Measurements from ENCODE around the gene ZRANB3. TPM values are rescaled to one million over a fixed set of nuclear protein-coding genes. Genes with fewer than 3 reads are reported as not detected.

ZRANB3 gene
- total and polyA plus RNA-seq, 2 of the 13 experiments (the other 11 are each of a cell fraction or from before 2014, with no cell fraction given), result 5.8 to 25.2 TPM

GRCh38 chr2:135187270-135187669 is 343.7 kb downstream of the ZRANB3 start:
- ATAC-seq, result no peak
- H4K20me1 ChIP-seq (ENCODE audit: insufficient read depth, low read length), result no peaks in the 10 kb centered on the region
- no TSS peak for BruUV-seq (replicated peaks)
- FAIRE-seq, result no peak
- DNase-seq (ENCODE audit: low spot score), result no peak
- H2AFZ ChIP-seq (ENCODE audit: low read length), result no peak overlapping the region
- no peaks in the 10 kb centered on the region for H3K27me3 ChIP-seq (ENCODE audit: control insufficient read depth in 1 of 2, insufficient read depth in 2 of 2, low read length in 2 of 2)
- no peak overlapping the region for H3K9ac ChIP-seq (ENCODE audit: insufficient read depth, low read depth, low read length)
- H3K27ac ChIP-seq (ENCODE audit: extremely low read length, insufficient read depth, low read length), result no peak overlapping the region
- no peak overlapping the region for H3K4me2 ChIP-seq (ENCODE audit: low read depth, low read length)
- intact Hi-C loops (cut with micrococcal nuclease; ENCODE audit: unreplicated experiment), result no loop called here
- no peaks in the 10 kb centered on the region; the same call in 1 of the 2 replicates for H3K9me3 ChIP-seq (ENCODE audit: low read length)
- no peak for TF ChIP-seq TRIM22 (IDR thresholded peaks at IDR 0.05)
- peak; percentile 50 for TF ChIP-seq RBM22 (optimal IDR thresholded peaks at IDR 0.05; ENCODE audit: low read length)
- in situ Hi-C loops (cut with HindIII; ENCODE audit: extremely low pct_ligation_motif_present, low pct_unique_long_range_greater_than_20kb), result no loop called here
- no peak overlapping the region for H3K4me3 ChIP-seq (replicated peaks in 1 of 3; ENCODE audit: insufficient read depth in 1 of 3, low read depth in 2 of 3, low read length in 3 of 3)
- ChIA-PET CTCF (ENCODE audit: low intra/inter-chr PET ratio, low total read pairs) (no interaction called here), POLR2A (no interaction called here)
- no peaks in the 10 kb centered on the region; a peak in 1 of 5 replicates for H3K36me3 ChIP-seq (replicated peaks in 1 of 2; ENCODE audit: control insufficient read depth in 1 of 2, insufficient read depth in 2 of 2, low read length in 2 of 2)
- H3K4me1 ChIP-seq (ENCODE audit: insufficient read depth, low read length), result no peaks in the 10 kb centered on the region
- 95% methylated on average over 3 of the region's 3 CpGs for WGBS (ENCODE audit: low lambda C conversion rate)
- H3K79me2 ChIP-seq (ENCODE audit: insufficient read depth, low read length), result no peaks in the 10 kb centered on the region

GRCh38 chr2:135186054-135186453 is 345.0 kb downstream of the ZRANB3 start:
- Histone ChIP-seq H3K79me2 (ENCODE audit: insufficient read depth, low read length) (no peaks in the 10 kb centered on the region), H2AFZ (ENCODE audit: low read length) (no peak overlapping the region), H3K9me3 (ENCODE audit: low read length) (no peaks in the 10 kb centered on the region; the same call in 1 of the 2 replicates), H3K4me3 (replicated peaks in 1 of 3; ENCODE audit: insufficient read depth in 1 of 3, low read depth in 2 of 3, low read length in 3 of 3) (no peak overlapping the region), H3K9ac (ENCODE audit: insufficient read depth, low read depth, low read length) (no peak overlapping the region), H3K36me3 (replicated peaks in 1 of 2; ENCODE audit: control insufficient read depth in 1 of 2, insufficient read depth in 2 of 2, low read length in 2 of 2) (no peaks in the 10 kb centered on the region), H3K4me1 (ENCODE audit: insufficient read depth, low read length) (no peaks in the 10 kb centered on the region), H3K27ac (ENCODE audit: extremely low read length, insufficient read depth, low read length) (no peak overlapping the region), H3K4me2 (ENCODE audit: low read depth, low read length) (no peak overlapping the region), H3K27me3 (ENCODE audit: control insufficient read depth in 1 of 2, insufficient read depth in 2 of 2, low read length in 2 of 2) (no peaks in the 10 kb centered on the region), H4K20me1 (ENCODE audit: insufficient read depth, low read length) (no peaks in the 10 kb centered on the region)
- BruUV-seq (replicated peaks), result no TSS peak
- in situ Hi-C loops (cut with HindIII; ENCODE audit: extremely low pct_ligation_motif_present, low pct_unique_long_range_greater_than_20kb), result no loop called here
- no peak; the same call in 2 of the 3 replicates for ATAC-seq
- WGBS (ENCODE audit: low lambda C conversion rate), result 97% methylated on average over 5 of the region's 5 CpGs
- no peak for FAIRE-seq
- TF ChIP-seq CBX1 (IDR thresholded peaks at IDR 0.05; ENCODE audit: low read depth) (no peak), RXRA (CRISPR knock-in tag; IDR thresholded peaks at IDR 0.05) (no peak), GTF3A (CRISPR knock-in tag; conservative IDR thresholded peaks at IDR 0.05) (no peak), ZSCAN22 (CRISPR knock-in tag; IDR thresholded peaks at IDR 0.05) (no peak), ETV5 (CRISPR knock-in tag; IDR thresholded peaks at IDR 0.05; ENCODE audit: borderline replicate concordance) (no peak), ZNF460 (CRISPR knock-in tag; IDR thresholded peaks at IDR 0.05; ENCODE audit: borderline replicate concordance) (no peak), RFX3 (CRISPR knock-in tag; IDR thresholded peaks at IDR 0.05) (no peak), ZNF282 (IDR thresholded peaks at IDR 0.05; ENCODE audit: partially characterized antibody) (no peak), ZNF513 (CRISPR knock-in tag; conservative IDR thresholded peaks at IDR 0.05) (no peak), ZNF354B (CRISPR knock-in tag; IDR thresholded peaks at IDR 0.05) (no peak), NCOA5 (CRISPR knock-in tag; IDR thresholded peaks at IDR 0.05) (no peak), TCF12 (IDR thresholded peaks at IDR 0.05) (no peak), TCF12 (CRISPR knock-in tag; IDR thresholded peaks at IDR 0.05) (no peak), ZNF550 (CRISPR knock-in tag; IDR thresholded peaks at IDR 0.05; ENCODE audit: borderline replicate concordance) (no peak), ZBTB34 (CRISPR knock-in tag; IDR thresholded peaks at IDR 0.05) (no peak)
- intact Hi-C loops (cut with micrococcal nuclease; ENCODE audit: unreplicated experiment), result no loop called here
- POLR2A ChIA-PET, result no interaction called here
- CTCF ChIA-PET (ENCODE audit: low intra/inter-chr PET ratio, low total read pairs), result no interaction called here
- no peak for DNase-seq (ENCODE audit: low spot score)

Data from HepG2 (cell line).